ENCODE results near the gene CRYBG2. TPM values are rescaled to one million over a fixed set of nuclear protein-coding genes. Genes with fewer than 3 reads are reported as not detected.
"Not testable (repeated sequence)": the region's sequence is repeated elsewhere in the genome, so short reads cannot be mapped to it uniquely, and the experiment has no call there.

Gene CRYBG2
- total RNA-seq, 1 experiment from 2014 or later: 6.4 TPM

DNA sequence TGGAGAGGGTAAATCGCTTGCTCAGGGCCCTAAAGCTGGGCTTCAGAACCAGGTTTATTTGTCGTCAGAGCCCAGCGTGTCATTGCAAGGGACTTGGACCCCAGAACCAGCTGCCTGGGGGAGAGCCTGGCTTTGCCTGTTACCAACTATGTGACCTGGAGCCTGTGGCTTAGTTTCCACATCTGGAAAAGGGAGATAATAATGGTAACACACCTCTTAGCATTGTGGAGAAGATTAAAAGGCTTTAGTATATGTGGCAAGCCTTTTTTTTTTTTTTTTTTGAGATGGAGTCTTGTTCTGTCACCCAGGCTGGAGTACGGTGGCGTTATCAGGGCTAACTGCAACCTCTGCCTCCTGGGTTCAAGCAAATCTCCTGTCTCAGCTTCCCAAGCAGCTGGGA, 23.7 kb downstream of the CRYBG2 start:
- no TSS peak for BruUV-seq (replicated peaks)
- Mint-ChIP-seq H3K27me3 (ENCODE audit: unreplicated experiment) (no peaks in the 10 kb centered on the region), H3K9me3 (ENCODE audit: low read depth, unreplicated experiment) (no peaks in the 10 kb centered on the region), H3K36me3 (ENCODE audit: insufficient read depth, unreplicated experiment) (peaks cover 6% of the 10 kb centered on the region), H3K4me1 (ENCODE audit: low read depth, unreplicated experiment) (no peaks in the 10 kb centered on the region), H3K27ac (ENCODE audit: unreplicated experiment) (no peak overlapping the region), H3K4me3 (ENCODE audit: low read depth, unreplicated experiment) (no peak overlapping the region)
- TF ChIP-seq, protein P1, sequence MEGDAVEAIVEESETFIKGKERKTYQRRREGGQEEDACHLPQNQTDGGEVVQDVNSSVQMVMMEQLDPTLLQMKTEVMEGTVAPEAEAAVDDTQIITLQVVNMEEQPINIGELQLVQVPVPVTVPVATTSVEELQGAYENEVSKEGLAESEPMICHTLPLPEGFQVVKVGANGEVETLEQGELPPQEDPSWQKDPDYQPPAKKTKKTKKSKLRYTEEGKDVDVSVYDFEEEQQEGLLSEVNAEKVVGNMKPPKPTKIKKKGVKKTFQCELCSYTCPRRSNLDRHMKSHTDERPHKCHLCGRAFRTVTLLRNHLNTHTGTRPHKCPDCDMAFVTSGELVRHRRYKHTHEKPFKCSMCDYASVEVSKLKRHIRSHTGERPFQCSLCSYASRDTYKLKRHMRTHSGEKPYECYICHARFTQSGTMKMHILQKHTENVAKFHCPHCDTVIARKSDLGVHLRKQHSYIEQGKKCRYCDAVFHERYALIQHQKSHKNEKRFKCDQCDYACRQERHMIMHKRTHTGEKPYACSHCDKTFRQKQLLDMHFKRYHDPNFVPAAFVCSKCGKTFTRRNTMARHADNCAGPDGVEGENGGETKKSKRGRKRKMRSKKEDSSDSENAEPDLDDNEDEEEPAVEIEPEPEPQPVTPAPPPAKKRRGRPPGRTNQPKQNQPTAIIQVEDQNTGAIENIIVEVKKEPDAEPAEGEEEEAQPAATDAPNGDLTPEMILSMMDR (IDR thresholded peaks at IDR 0.05; ENCODE audit: unreplicated experiment): no peak
- DNase-seq: no peak
- intact Hi-C loops (cut with micrococcal nuclease; ENCODE audit: unreplicated experiment): no loop called here
- CTCF ChIA-PET: no interaction called here

DNA sequence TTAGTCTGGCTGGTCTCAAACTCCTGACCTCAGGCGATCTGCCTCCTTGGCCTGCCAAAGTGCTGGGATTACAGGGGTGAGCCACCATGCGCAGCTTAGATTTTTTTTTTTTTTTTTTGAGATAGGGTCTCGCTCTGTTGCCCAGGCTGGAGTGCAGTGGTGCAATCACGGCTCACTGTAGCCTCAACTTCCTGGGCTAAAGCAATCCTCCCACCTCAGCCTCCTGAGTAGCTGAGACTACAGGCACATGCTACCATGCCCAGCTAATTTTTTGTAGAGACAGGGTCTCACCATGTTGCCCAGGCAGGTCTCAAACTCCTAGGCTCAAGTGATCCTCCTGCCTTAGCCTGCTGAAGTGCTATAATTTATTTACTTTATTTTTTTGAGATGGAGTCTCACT, 24.6 kb downstream of the CRYBG2 start:
- BruUV-seq (replicated peaks); H3K27ac Mint-ChIP-seq (ENCODE audit: unreplicated experiment); DNase-seq; H3K36me3 Mint-ChIP-seq (ENCODE audit: insufficient read depth, unreplicated experiment); H3K4me3 Mint-ChIP-seq (ENCODE audit: low read depth, unreplicated experiment); H3K4me1 Mint-ChIP-seq (ENCODE audit: low read depth, unreplicated experiment); intact Hi-C loops (cut with micrococcal nuclease; ENCODE audit: unreplicated experiment); CTCF ChIA-PET; H3K27me3 Mint-ChIP-seq (ENCODE audit: unreplicated experiment); H3K9me3 Mint-ChIP-seq (ENCODE audit: low read depth, unreplicated experiment): not testable (repeated sequence)

DNA sequence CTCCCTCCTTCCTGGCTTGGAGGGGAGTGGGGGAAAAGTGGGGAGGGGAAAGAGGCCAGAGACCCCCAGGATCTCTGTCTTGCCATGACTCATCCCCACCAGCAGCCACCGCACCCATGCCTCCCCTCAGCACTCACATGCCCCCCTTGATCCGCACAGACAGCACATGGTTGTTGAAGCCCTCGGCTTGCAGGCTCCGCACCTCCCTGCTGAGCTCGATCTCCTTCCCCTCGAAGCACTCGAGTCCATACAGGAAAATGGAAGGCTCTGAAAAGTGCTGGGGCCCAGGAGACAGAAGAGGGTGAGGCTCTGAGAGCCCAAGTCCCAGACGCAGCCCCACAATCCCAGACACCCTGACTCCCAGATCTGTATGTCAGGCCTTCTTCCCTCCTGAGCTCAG, 25.3 kb downstream of the CRYBG2 start:
- H3K36me3 Mint-ChIP-seq (ENCODE audit: insufficient read depth, unreplicated experiment): peaks cover 6% of the 10 kb centered on the region
- no peaks in the 10 kb centered on the region for H3K4me1 Mint-ChIP-seq (ENCODE audit: low read depth, unreplicated experiment)
- H3K27ac Mint-ChIP-seq (ENCODE audit: unreplicated experiment): no peak overlapping the region
- DNase-seq: no peak
- no peaks in the 10 kb centered on the region for H3K9me3 Mint-ChIP-seq (ENCODE audit: low read depth, unreplicated experiment)
- H3K4me3 Mint-ChIP-seq (ENCODE audit: low read depth, unreplicated experiment): no peak overlapping the region
- CTCF ChIA-PET: interaction anchor here (0.7 kb wide), 1 partner anchor 18 kb away, joined by 5 read pairs; no protein-coding TSS in a partner anchor
- BruUV-seq (replicated peaks): no TSS peak
- no peaks in the 10 kb centered on the region for H3K27me3 Mint-ChIP-seq (ENCODE audit: unreplicated experiment)
- TF ChIP-seq, protein P1 (IDR thresholded peaks at IDR 0.05; ENCODE audit: unreplicated experiment): no peak
- intact Hi-C loops (cut with micrococcal nuclease; ENCODE audit: unreplicated experiment): no loop called here

DNA sequence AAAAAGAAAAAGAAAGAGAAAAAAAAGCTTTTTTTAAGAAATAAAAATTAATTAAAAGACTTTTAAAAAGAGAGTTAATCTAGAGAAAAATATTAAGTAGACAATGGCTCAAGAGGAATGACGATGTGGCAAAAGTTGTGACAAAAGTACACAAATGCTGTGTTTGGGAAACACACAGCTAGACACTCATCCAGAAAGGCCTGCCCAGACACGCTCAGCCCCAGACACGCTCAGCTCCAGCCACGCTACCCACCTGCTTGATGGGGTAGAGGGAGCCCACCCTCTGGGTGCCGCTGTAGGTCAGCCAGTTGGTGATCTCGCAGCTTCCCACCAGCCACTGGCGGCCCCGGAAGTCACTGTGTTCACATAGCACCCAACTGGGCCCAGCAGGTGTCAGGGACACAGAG, 26.0 kb downstream of the CRYBG2 start:
- no TSS peak for BruUV-seq (replicated peaks)
- TF ChIP-seq, protein P1 (IDR thresholded peaks at IDR 0.05; ENCODE audit: unreplicated experiment): no peak
- no peaks in the 10 kb centered on the region for H3K4me1 Mint-ChIP-seq (ENCODE audit: low read depth, unreplicated experiment)
- no peak for DNase-seq
- H3K9me3 Mint-ChIP-seq (ENCODE audit: low read depth, unreplicated experiment): no peaks in the 10 kb centered on the region
- no peaks in the 10 kb centered on the region for H3K27me3 Mint-ChIP-seq (ENCODE audit: unreplicated experiment)
- intact Hi-C loops (cut with micrococcal nuclease; ENCODE audit: unreplicated experiment): no loop called here
- H3K36me3 Mint-ChIP-seq (ENCODE audit: insufficient read depth, unreplicated experiment): peaks cover 2% of the 10 kb centered on the region
- H3K27ac Mint-ChIP-seq (ENCODE audit: unreplicated experiment): no peak overlapping the region
- no peak overlapping the region for H3K4me3 Mint-ChIP-seq (ENCODE audit: low read depth, unreplicated experiment)
- CTCF ChIA-PET: no interaction called here

DNA sequence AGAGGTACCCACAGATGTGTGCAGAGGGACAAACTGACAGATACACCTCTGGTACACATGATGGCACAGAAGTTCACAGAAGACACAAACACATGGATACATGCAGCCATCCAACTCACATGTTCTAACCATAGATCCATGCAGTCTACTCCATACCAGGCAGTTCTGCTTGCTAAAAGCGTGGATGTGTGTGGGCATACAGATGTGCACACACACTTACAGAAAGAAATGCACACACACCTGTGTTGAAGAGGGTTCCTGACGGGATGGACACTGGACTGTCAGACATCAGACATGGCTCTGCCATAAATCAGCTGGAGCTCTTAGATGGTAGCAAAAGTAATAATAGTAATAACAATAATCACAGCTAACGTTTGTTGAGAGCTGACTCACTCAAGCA, 29.4 kb downstream of the CRYBG2 start:
- DNase-seq: no peak
- H3K27ac Mint-ChIP-seq (ENCODE audit: unreplicated experiment): no peak overlapping the region
- TF ChIP-seq, protein P1 (IDR thresholded peaks at IDR 0.05; ENCODE audit: unreplicated experiment): no peak
- H3K36me3 Mint-ChIP-seq (ENCODE audit: insufficient read depth, unreplicated experiment): no peaks in the 10 kb centered on the region
- H3K27me3 Mint-ChIP-seq (ENCODE audit: unreplicated experiment): no peaks in the 10 kb centered on the region
- intact Hi-C loops (cut with micrococcal nuclease; ENCODE audit: unreplicated experiment): loop anchor here (5.0 kb wide), 1 partner anchor 38 kb away; no protein-coding TSS in a partner anchor
- no peak overlapping the region for H3K4me3 Mint-ChIP-seq (ENCODE audit: low read depth, unreplicated experiment)
- CTCF ChIA-PET: no interaction called here
- BruUV-seq (replicated peaks): no TSS peak
- peaks cover 8% of the 10 kb centered on the region for H3K4me1 Mint-ChIP-seq (ENCODE audit: low read depth, unreplicated experiment)
- H3K9me3 Mint-ChIP-seq (ENCODE audit: low read depth, unreplicated experiment): no peaks in the 10 kb centered on the region

Measured in Calu3 (cell line).